Neural crest cell (in vitro differentiated cells): ENCODE data around the gene TPO. TPM values are rescaled to one million over a fixed set of nuclear protein-coding genes. Genes with fewer than 3 reads are reported as not detected.
A peak's percentile ranks its signal among the peaks of the same experiment; 100 is the strongest.

ENCODE experiments used
- DNase-seq: peaks from one replicate; pipeline ENCODE4 v3.0.0; 2021; ENCODE audit warnings: low read depth, mixed read lengths, low spot score
- H3K27ac Mint-ChIP-seq: one replicate; pipeline ENCODE4 v1.8.0; 2021; ENCODE audit warnings: mild to moderate bottlenecking, mixed read lengths; ENCODE audit not compliant: unreplicated experiment
- H3K27me3 Mint-ChIP-seq: 2 replicates; pipeline ENCODE4 v1.8.0; 2021; ENCODE audit warnings: low read depth, mild to moderate bottlenecking, mixed read lengths
- H3K36me3 Mint-ChIP-seq: 2 replicates; pipeline ENCODE4 v1.8.0; 2021; ENCODE audit warnings: low read depth, mild to moderate bottlenecking, mixed read lengths
- H3K4me1 Mint-ChIP-seq: 2 replicates; pipeline ENCODE4 v1.8.0; 2021; ENCODE audit warnings: mixed read lengths
- H3K4me3 Mint-ChIP-seq: one replicate; pipeline ENCODE4 v1.8.0; 2021; ENCODE audit warnings: mild to moderate bottlenecking, mixed read lengths
- H3K9me3 Mint-ChIP-seq: 2 replicates; pipeline ENCODE4 v1.8.0; 2021; ENCODE audit warnings: mixed read lengths
- total RNA-seq: library from RNA; stranded (reverse); gene quantifications from 2 replicates; pipeline ENCODE4 v1.2.1, GENCODE V29; 2021
- TF ChIP-seq, protein P1 (sequence below): fragments of 200-600 bp; sonication (generic); conservative IDR thresholded peaks from 2 replicates; pipeline ENCODE4 v1.5.0; 2021; ENCODE audit warnings: antibody characterized with exemption, mild to moderate bottlenecking

The TPO gene
- total RNA-seq, 1 donor from 2014 or later, result not detected

DNA sequence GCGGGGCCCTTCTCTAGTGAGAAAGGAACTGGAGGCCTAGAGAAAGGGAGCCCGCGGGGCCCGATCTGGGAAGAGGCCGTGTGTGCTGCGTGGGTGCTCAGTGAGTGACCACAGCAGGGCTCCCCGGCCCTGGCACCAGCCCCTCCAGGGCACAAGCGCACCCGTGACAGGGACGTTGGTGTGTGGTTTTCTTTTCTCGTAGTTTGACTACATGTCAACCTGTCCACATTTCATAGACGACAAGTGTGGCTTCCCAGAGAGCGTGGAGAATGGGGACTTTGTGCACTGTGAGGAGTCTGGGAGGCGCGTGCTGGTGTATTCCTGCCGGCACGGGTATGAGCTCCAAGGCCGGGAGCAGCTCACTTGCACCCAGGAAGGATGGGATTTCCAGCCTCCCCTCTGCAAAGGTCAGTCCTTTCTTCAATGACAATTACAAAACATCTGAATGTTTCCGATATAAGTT, 83.1 kb downstream of the TPO start:
- Mint-ChIP-seq H3K9me3 (no peaks in the 10 kb centered on the region), H3K27ac (peak overlapping the region; percentile 35), H3K4me3 (no peak overlapping the region), H3K36me3 (no peaks in the 10 kb centered on the region), H3K4me1 (no peaks in the 10 kb centered on the region), H3K27me3 (no peaks in the 10 kb centered on the region)
- DNase-seq, result no peak
- TF ChIP-seq, protein P1, sequence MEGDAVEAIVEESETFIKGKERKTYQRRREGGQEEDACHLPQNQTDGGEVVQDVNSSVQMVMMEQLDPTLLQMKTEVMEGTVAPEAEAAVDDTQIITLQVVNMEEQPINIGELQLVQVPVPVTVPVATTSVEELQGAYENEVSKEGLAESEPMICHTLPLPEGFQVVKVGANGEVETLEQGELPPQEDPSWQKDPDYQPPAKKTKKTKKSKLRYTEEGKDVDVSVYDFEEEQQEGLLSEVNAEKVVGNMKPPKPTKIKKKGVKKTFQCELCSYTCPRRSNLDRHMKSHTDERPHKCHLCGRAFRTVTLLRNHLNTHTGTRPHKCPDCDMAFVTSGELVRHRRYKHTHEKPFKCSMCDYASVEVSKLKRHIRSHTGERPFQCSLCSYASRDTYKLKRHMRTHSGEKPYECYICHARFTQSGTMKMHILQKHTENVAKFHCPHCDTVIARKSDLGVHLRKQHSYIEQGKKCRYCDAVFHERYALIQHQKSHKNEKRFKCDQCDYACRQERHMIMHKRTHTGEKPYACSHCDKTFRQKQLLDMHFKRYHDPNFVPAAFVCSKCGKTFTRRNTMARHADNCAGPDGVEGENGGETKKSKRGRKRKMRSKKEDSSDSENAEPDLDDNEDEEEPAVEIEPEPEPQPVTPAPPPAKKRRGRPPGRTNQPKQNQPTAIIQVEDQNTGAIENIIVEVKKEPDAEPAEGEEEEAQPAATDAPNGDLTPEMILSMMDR, result no peak

DNA sequence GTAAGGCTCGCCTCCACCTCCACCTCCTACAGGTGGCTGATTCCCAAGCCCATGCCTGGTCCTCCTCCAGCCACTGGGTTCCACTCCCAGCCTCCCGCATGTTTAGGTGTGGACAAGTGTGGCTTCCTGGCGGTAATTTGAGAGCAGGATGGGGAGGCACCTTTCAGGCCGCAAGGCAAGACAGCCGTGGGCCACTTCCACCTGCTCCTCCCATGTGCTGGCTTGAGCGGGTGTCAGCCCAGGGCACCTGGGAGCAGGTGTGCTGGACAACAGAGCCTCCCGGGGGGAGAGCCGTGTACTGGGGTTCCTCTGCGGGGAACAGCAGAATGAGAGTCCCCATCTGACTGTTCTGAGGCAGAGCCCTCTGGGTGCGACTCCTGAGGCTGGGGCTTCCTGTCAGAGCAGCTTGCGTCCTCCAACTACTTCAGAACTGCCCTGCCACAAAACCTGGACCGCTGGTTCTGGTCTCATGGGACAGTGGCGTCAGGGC, 83.9 kb downstream of the TPO start:
- H3K27me3 Mint-ChIP-seq, result no peaks in the 10 kb centered on the region
- H3K4me3 Mint-ChIP-seq, result no peak overlapping the region
- H3K9me3 Mint-ChIP-seq, result no peaks in the 10 kb centered on the region
- DNase-seq, result no peak
- no peaks in the 10 kb centered on the region for H3K36me3 Mint-ChIP-seq
- no peak overlapping the region for H3K27ac Mint-ChIP-seq
- TF ChIP-seq, protein P1, result no peak
- H3K4me1 Mint-ChIP-seq, result no peaks in the 10 kb centered on the region

DNA sequence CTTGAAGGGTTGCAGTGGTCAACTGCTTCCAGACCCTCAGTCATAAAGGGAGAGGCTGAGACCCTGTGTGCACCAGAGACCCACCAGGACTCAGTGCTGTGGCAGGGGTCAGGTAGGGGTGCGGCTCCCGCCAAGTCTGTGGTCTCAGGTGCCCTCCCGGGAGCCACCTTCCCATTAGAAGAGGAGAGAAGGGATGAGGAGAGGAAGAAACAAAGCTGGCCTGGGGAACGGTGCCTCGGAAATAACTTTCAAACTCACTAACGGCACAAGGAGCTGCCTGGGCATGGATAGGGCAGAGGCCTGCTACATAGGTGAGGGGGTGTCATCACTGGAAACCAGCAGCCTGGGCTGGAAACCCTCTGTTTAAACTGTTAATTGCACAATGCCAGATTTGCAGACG, 84.9 kb downstream of the TPO start:
- H3K36me3 Mint-ChIP-seq, result no peaks in the 10 kb centered on the region
- no peak for DNase-seq
- no peak overlapping the region for H3K27ac Mint-ChIP-seq
- H3K9me3 Mint-ChIP-seq, result no peaks in the 10 kb centered on the region
- no peaks in the 10 kb centered on the region for H3K4me1 Mint-ChIP-seq
- H3K27me3 Mint-ChIP-seq, result no peaks in the 10 kb centered on the region
- H3K4me3 Mint-ChIP-seq, result no peak overlapping the region
- TF ChIP-seq, protein P1, result no peak

DNA sequence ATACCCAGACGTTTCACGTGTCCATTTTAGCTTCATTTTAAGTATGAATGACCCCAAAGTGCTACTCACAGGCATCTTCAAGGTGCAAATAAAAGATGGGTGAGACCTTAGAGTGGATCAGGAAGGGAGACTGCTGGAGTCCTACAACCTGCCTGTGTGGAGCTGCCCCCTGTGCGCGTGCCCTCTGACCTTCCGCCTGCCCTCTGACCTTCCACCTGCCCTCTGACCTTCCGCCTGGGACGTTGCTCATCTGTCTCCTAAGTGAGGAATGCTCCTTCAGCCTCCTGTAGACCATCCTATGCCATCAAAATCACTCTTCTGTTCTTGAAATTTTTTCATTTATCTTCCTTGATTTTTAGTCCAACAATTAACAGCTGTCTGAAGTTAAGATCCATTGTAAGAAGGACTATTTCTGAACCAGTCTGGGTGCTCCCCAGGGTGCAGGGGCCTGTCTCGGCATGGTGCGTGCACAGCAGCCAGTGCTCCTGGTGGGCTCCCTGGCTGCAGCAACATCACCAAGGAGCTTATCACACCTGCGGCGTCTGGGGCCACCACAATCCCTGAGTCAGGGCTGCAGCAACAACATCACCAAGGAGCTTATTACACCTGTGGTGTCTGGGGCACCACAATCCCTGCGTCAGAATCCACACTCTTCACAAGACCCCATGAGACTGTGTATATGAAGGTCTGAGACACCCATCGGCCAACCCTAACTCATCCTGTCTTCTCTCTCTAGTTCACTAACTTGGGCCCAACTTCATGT, 86.0 kb downstream of the TPO start:
- no peaks in the 10 kb centered on the region for H3K9me3 Mint-ChIP-seq
- H3K4me1 Mint-ChIP-seq, result no peaks in the 10 kb centered on the region
- TF ChIP-seq, protein P1, result no peak
- no peaks in the 10 kb centered on the region for H3K36me3 Mint-ChIP-seq
- H3K27me3 Mint-ChIP-seq, result no peaks in the 10 kb centered on the region
- DNase-seq, result no peak
- no peak overlapping the region for H3K4me3 Mint-ChIP-seq
- peak overlapping the region; percentile 23 for H3K27ac Mint-ChIP-seq

DNA sequence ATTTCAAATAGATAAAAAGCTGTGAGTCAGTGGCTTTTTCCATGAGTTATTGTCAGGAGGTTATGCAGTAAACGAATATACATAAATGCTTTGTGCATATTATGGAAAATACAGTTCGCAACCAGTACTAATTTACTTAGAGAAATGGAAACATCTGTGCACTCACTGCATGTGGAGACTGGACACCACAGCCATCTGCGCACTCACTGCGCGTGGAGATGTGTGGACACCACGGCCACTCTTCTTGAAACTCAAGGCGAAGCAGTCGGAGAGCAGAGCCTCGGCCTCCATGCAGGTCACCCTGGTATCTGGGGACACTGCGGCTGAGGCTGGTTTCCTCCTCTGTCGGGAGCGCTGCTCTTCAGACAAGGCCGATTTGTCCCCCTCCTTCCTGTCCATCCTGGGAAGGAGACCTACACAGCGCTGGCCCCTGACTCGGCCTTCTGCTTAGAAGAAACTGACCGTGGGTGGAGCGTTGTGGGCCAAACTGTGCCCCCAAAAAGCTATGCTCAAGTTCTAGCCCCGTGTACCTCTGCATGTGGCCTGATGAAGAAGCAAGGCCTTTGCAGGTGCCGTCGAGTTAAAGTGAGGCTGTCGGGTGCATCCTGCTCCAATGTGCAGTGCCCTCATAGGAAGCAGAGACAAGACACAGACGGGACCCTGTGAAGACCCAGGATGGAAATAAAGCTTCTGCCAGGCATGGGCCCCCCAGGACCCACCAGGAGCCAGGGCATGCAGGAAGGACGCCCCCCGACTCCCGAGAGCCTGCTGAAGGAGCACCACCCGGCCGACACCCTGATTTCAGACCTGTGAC, 88.0 kb downstream of the TPO start:
- H3K36me3 Mint-ChIP-seq, result no peaks in the 10 kb centered on the region
- H3K27ac Mint-ChIP-seq, result no peak overlapping the region
- H3K27me3 Mint-ChIP-seq, result no peaks in the 10 kb centered on the region
- H3K9me3 Mint-ChIP-seq, result no peaks in the 10 kb centered on the region
- no peaks in the 10 kb centered on the region for H3K4me1 Mint-ChIP-seq
- no peak overlapping the region for H3K4me3 Mint-ChIP-seq
- TF ChIP-seq, protein P1, result no peak
- no peak for DNase-seq
